DND-41 (cell line): ENCODE measurements around the gene NPC2.

Experiments
- ATAC-seq: fragments of 200-7000 bp; cut with Tn5 transposase; 3 replicates; pipeline ENCODE4 v1.9.1; 2021; ENCODE audit warnings: low read depth; ENCODE audit not compliant: insufficient read depth
- DNase-seq: peaks from one replicate; pipeline ENCODE4 v3.0.0-alpha.2; 2020
- H2AFZ ChIP-seq: 2 replicates; pipeline ENCODE4 v1.6.0; 2012; ENCODE audit warnings: low read depth, low read length
- H3K27ac ChIP-seq: 2 replicates; pipeline ENCODE4 v1.5.1; 2012; ENCODE audit warnings: low read length, inconsistent platforms
- H3K27me3 ChIP-seq: fragments of 200-600 bp; sonication (generic); 2 replicates; pipeline ENCODE4 v1.6.0; 2012; ENCODE audit warnings: low read length, mild to moderate bottlenecking, inconsistent platforms; ENCODE audit not compliant: insufficient read depth, poor library complexity
- H3K36me3 ChIP-seq: 2 replicates; pipeline ENCODE4 v1.5.1; 2012; ENCODE audit warnings: low read length, inconsistent platforms; ENCODE audit not compliant: insufficient read depth
- H3K4me1 ChIP-seq: 2 replicates; pipeline ENCODE4 v1.5.1; 2012; ENCODE audit warnings: mild to moderate bottlenecking, low read length; ENCODE audit not compliant: insufficient read depth
- H3K4me2 ChIP-seq: 2 replicates; pipeline ENCODE4 v1.6.0; 2012; ENCODE audit warnings: mild to moderate bottlenecking, moderate library complexity, low read length, inconsistent platforms; ENCODE audit not compliant: insufficient read depth
- H3K4me3 ChIP-seq, 2 experiments: fragments of 200-600 bp in 1 of 2; shearing (Covaris generic) in 1 of 2; 2 replicates each; pipeline ENCODE4 v1.5.1; 2012 to 2016; ENCODE audit warnings: inconsistent platforms in 2 of 2, low read length in 2 of 2, mild to moderate bottlenecking in 2 of 2, low read depth in 1 of 2, moderate library complexity in 1 of 2
- H3K79me2 ChIP-seq: 2 replicates; pipeline ENCODE4 v1.6.0; 2012; ENCODE audit warnings: low read length, inconsistent platforms; ENCODE audit not compliant: insufficient read depth
- H3K9ac ChIP-seq: 2 replicates; pipeline ENCODE4 v1.6.0; 2012; ENCODE audit warnings: low read depth, mild to moderate bottlenecking, inconsistent platforms, low read length, moderate library complexity
- H3K9me3 ChIP-seq: 2 replicates; pipeline ENCODE4 v1.5.1; 2012; ENCODE audit warnings: low read length, moderate library complexity, mild to moderate bottlenecking, inconsistent platforms; ENCODE audit not compliant: insufficient read depth, severe bottlenecking
- H4K20me1 ChIP-seq: 2 replicates; pipeline ENCODE4 v1.6.0; 2012; ENCODE audit warnings: low read length; ENCODE audit not compliant: insufficient read depth
- EZH2 ChIP-seq: IDR thresholded peaks from 3 replicates; pipeline ENCODE4 v1.6.1; 2012; ENCODE audit warnings: borderline replicate concordance, low read depth, mild to moderate bottlenecking, moderate library complexity, low read length, inconsistent platforms; ENCODE audit not compliant: severe bottlenecking
- TF ChIP-seq, protein P1 (sequence below): IDR thresholded peaks from 2 replicates; pipeline ENCODE4 v1.5.1; 2012; ENCODE audit warnings: borderline replicate concordance, low read length, moderate library complexity, mild to moderate bottlenecking; ENCODE audit not compliant: poor library complexity, severe bottlenecking; ENCODE audit errors: extremely low read depth

NPC2 gene

GRCh38 chr14:74507840-74508239, 14.7 kb upstream of the NPC2 start:
- H3K27ac ChIP-seq = no peak overlapping the region
- H3K27me3 ChIP-seq = no peaks in the 10 kb centered on the region
- no peaks in the 10 kb centered on the region for H3K4me1 ChIP-seq
- H3K36me3 ChIP-seq = no peaks in the 10 kb centered on the region
- no peaks in the 10 kb centered on the region for H4K20me1 ChIP-seq
- no peaks in the 10 kb centered on the region for H3K9me3 ChIP-seq
- no peak overlapping the region for H2AFZ ChIP-seq
- DNase-seq (no peak), ATAC-seq (no peak)
- TF ChIP-seq, protein P1, sequence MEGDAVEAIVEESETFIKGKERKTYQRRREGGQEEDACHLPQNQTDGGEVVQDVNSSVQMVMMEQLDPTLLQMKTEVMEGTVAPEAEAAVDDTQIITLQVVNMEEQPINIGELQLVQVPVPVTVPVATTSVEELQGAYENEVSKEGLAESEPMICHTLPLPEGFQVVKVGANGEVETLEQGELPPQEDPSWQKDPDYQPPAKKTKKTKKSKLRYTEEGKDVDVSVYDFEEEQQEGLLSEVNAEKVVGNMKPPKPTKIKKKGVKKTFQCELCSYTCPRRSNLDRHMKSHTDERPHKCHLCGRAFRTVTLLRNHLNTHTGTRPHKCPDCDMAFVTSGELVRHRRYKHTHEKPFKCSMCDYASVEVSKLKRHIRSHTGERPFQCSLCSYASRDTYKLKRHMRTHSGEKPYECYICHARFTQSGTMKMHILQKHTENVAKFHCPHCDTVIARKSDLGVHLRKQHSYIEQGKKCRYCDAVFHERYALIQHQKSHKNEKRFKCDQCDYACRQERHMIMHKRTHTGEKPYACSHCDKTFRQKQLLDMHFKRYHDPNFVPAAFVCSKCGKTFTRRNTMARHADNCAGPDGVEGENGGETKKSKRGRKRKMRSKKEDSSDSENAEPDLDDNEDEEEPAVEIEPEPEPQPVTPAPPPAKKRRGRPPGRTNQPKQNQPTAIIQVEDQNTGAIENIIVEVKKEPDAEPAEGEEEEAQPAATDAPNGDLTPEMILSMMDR = no peak
- TF ChIP-seq EZH2 = no peak
- H3K4me2 ChIP-seq = no peak overlapping the region
- H3K9ac ChIP-seq = no peak overlapping the region
- H3K4me3 ChIP-seq = no peak overlapping the region
- no peaks in the 10 kb centered on the region for H3K79me2 ChIP-seq

GRCh38 chr14:74507085-74507484, 14.0 kb upstream of the NPC2 start:
- TF ChIP-seq EZH2 = no peak
- TF ChIP-seq, protein P1 = no peak
- no peak for ATAC-seq
- DNase-seq = no peak
- Histone ChIP-seq H3K9me3 (no peaks in the 10 kb centered on the region), H3K79me2 (no peaks in the 10 kb centered on the region), H3K27me3 (no peaks in the 10 kb centered on the region), H3K9ac (no peak overlapping the region), H3K36me3 (no peaks in the 10 kb centered on the region), H2AFZ (no peak overlapping the region), H3K4me2 (no peak overlapping the region), H3K27ac (no peak overlapping the region), H3K4me1 (no peaks in the 10 kb centered on the region), H4K20me1 (no peaks in the 10 kb centered on the region), H3K4me3 (no peak overlapping the region)

- Histone ChIP-seq H3K36me3 (no peaks in the 10 kb centered on the region), H3K4me3 (no peak overlapping the region), H2AFZ (no peak overlapping the region), H3K27me3 (no peaks in the 10 kb centered on the region), H3K9ac (no peak overlapping the region), H3K4me1 (no peaks in the 10 kb centered on the region), H3K79me2 (no peaks in the 10 kb centered on the region), H3K9me3 (no peaks in the 10 kb centered on the region), H3K27ac (no peak overlapping the region), H4K20me1 (no peaks in the 10 kb centered on the region), H3K4me2 (no peak overlapping the region)
- ATAC-seq (no peak), DNase-seq (no peak)
- no peak for TF ChIP-seq EZH2
- TF ChIP-seq, protein P1 = no peak
These were observed 13.3 kb upstream of the NPC2 start for GRCh38 chr14:74506411-74506851.

- Histone ChIP-seq H3K36me3 (no peaks in the 10 kb centered on the region), H3K79me2 (no peaks in the 10 kb centered on the region), H3K27ac (no peak overlapping the region), H3K9ac (no peak overlapping the region), H3K4me1 (no peaks in the 10 kb centered on the region), H3K9me3 (no peaks in the 10 kb centered on the region), H3K4me3 (no peak overlapping the region), H3K27me3 (no peaks in the 10 kb centered on the region), H4K20me1 (no peaks in the 10 kb centered on the region), H2AFZ (no peak overlapping the region), H3K4me2 (no peak overlapping the region)
- TF ChIP-seq EZH2 = no peak
- TF ChIP-seq, protein P1 = no peak
- ATAC-seq (no peak), DNase-seq (no peak)
These were observed 12.7 kb upstream of the NPC2 start for GRCh38 chr14:74505831-74506230.
